SK-N-SH (cell line): ENCODE results near the gene PCDHGC4. TPM values are rescaled to one million over a fixed set of nuclear protein-coding genes. Genes with fewer than 3 reads are reported as not detected.

Source experiments
- CTCF ChIA-PET: fragments of 300-600, 350-600 bp; formaldehyde crosslinking; extraction: SDS; loops from one replicate; lab custom pipeline; 2021; lab: Yijun Ruan, JAX
- POLR2A ChIA-PET: fragments of 350-600 bp; sonication (Branson Sonifier 250); formaldehyde crosslinking; extraction: SDS; loops from one replicate; lab custom pipeline; 2020; ENCODE audit warnings: antibody characterized with exemption, inconsistent platforms; lab: Yijun Ruan, JAX
- DNase-seq: peaks from one replicate; pipeline ENCODE4 v3.0.0; 2012
- H2AFZ ChIP-seq: fragments of 200-600 bp; sonication (generic); 2 replicates; pipeline ENCODE4 v1.8.1; 2016; ENCODE audit warnings: antibody characterized with exemption, mild to moderate bottlenecking, low read depth
- H3F3A ChIP-seq: fragments of 200-600 bp; sonication (generic); replicated peaks from 2 replicates; pipeline ENCODE3; 2016; ENCODE audit warnings: antibody characterized with exemption, mild to moderate bottlenecking; ENCODE audit not compliant: insufficient read depth
- H3K27ac ChIP-seq, 2 experiments: fragments of 200-500 bp in 1 of 2; fragments of 200-600 bp in 1 of 2; sonication (Bioruptor generic) in 1 of 2; sonication (generic), shearing (Covaris generic) in 1 of 2; 2 replicates each; pipeline versions ENCODE4 v1.5.1 to v1.6.1; 2014 to 2016; ENCODE audit warnings: low read depth in 2 of 2, inconsistent platforms in 1 of 2, low read length in 1 of 2, mild to moderate bottlenecking in 1 of 2, mixed read lengths in 1 of 2
- H3K27me3 ChIP-seq: fragments of 200-600 bp; sonication (generic), shearing (Covaris generic); 2 replicates; pipeline ENCODE4 v1.6.1; 2016; ENCODE audit warnings: mixed run types; ENCODE audit not compliant: insufficient read depth
- H3K36me3 ChIP-seq, 2 experiments: fragments of 200-500 bp in 1 of 2; fragments of 200-600 bp in 1 of 2; sonication (Bioruptor generic) in 1 of 2; sonication (generic) in 1 of 2; replicated peaks in 1 of 2; 2 replicates each; pipeline versions ENCODE3 to v1.5.1; 2014 to 2016; ENCODE audit warnings: low read length in 1 of 2, mild to moderate bottlenecking in 1 of 2; ENCODE audit not compliant: insufficient read depth in 2 of 2, control insufficient read depth in 1 of 2
- H3K4me1 ChIP-seq, 2 experiments: fragments of 200-500 bp in 1 of 2; fragments of 200-600 bp in 1 of 2; sonication (Bioruptor generic) in 1 of 2; sonication (generic), shearing (Covaris generic) in 1 of 2; 2 replicates each; pipeline versions ENCODE4 v1.5.1 to v1.6.1; 2014 to 2016; ENCODE audit warnings: low read depth in 1 of 2, low read length in 1 of 2, mixed run types in 1 of 2; ENCODE audit not compliant: insufficient read depth in 2 of 2, control insufficient read depth in 1 of 2
- H3K4me2 ChIP-seq: fragments of 200-600 bp; sonication (generic), shearing (Covaris generic); 2 replicates; pipeline ENCODE4 v1.6.1; 2017; ENCODE audit warnings: mixed run types
- H3K4me3 ChIP-seq, 2 experiments: fragments of 200-500 bp in 1 of 2; fragments of 200-600 bp in 1 of 2; sonication (Bioruptor generic) in 1 of 2; sonication (generic), shearing (Covaris generic) in 1 of 2; 2 replicates each; pipeline versions ENCODE4 v1.5.1 to v1.8.1; 2014 to 2016; ENCODE audit warnings: low read depth in 2 of 2, inconsistent platforms in 1 of 2, low read length in 1 of 2, mild to moderate bottlenecking in 1 of 2, mixed read lengths in 1 of 2, moderate library complexity in 1 of 2
- H3K79me2 ChIP-seq: fragments of 200-600 bp; sonication (generic); 2 replicates; pipeline ENCODE4 v1.8.1; 2017; ENCODE audit warnings: mild to moderate bottlenecking; ENCODE audit not compliant: insufficient read depth
- H3K9ac ChIP-seq: fragments of 200-600 bp; sonication (generic); 2 replicates; pipeline ENCODE4 v1.6.1; 2017; ENCODE audit warnings: mixed run types
- H3K9me2 ChIP-seq: fragments of 200-600 bp; sonication (generic); 2 replicates; pipeline ENCODE4 v1.6.1; 2017; ENCODE audit warnings: mixed run types
- H3K9me3 ChIP-seq: fragments of 200-600 bp; sonication (generic); 2 replicates; pipeline ENCODE4 v1.6.1; 2017; ENCODE audit warnings: mixed run types, mild to moderate bottlenecking, moderate library complexity
- H4K20me1 ChIP-seq: fragments of 200-600 bp; sonication (generic); 2 replicates; pipeline ENCODE4 v1.6.1; 2017; ENCODE audit warnings: mild to moderate bottlenecking, mixed run types; ENCODE audit not compliant: insufficient read depth
- ELF1 ChIP-seq: IDR thresholded peaks from 2 replicates; pipeline ENCODE4 v1.4.0; 2012
- EP300 ChIP-seq, 2 experiments: IDR thresholded peaks; 2 replicates each; pipeline versions ENCODE4 v1.4.0 to v1.6.1; 2012; ENCODE audit warnings: borderline replicate concordance in 1 of 2, low read depth in 1 of 2, low read length in 1 of 2
- GABPA ChIP-seq: IDR thresholded peaks from 2 replicates; pipeline ENCODE4 v1.4.0; 2012; ENCODE audit warnings: low read depth, mild to moderate bottlenecking
- GATA2 ChIP-seq: sonication (generic); formaldehyde crosslinking; IDR thresholded peaks from 2 replicates; pipeline ENCODE4 v1.5.0; 2020; ENCODE audit warnings: mild to moderate bottlenecking, missing genetic modification reagents
- MEF2A ChIP-seq: IDR thresholded peaks from 2 replicates; pipeline ENCODE4 v1.4.0; 2012; ENCODE audit warnings: low read depth, borderline replicate concordance
- NFIC ChIP-seq: IDR thresholded peaks from 2 replicates; pipeline ENCODE4 v1.4.0; 2012; ENCODE audit warnings: borderline replicate concordance
- NRF1 ChIP-seq: IDR thresholded peaks from 2 replicates; pipeline ENCODE4 v1.6.1; 2012; ENCODE audit warnings: low read depth, mild to moderate bottlenecking, low read length
- POLR2AphosphoS5 ChIP-seq: IDR thresholded peaks from 2 replicates; pipeline ENCODE4 v1.6.1; 2012; ENCODE audit warnings: low read depth, low read length
- RXRA ChIP-seq: IDR thresholded peaks from 2 replicates; pipeline ENCODE4 v1.4.0; 2012; ENCODE audit warnings: low read depth, mild to moderate bottlenecking, borderline replicate concordance
- SIN3A ChIP-seq: IDR thresholded peaks from 2 replicates; pipeline ENCODE4 v1.6.1; 2012; ENCODE audit warnings: low read depth, mild to moderate bottlenecking, low read length, moderate library complexity, borderline replicate concordance
- SMC3 ChIP-seq: IDR thresholded peaks from 2 replicates; pipeline ENCODE4 v1.6.1; 2012; ENCODE audit warnings: low read depth, low read length, improper control_type of control experiment
- TAF1 ChIP-seq: IDR thresholded peaks from 2 replicates; pipeline ENCODE4 v1.6.1; 2012; ENCODE audit warnings: low read depth, mild to moderate bottlenecking, low read length, moderate library complexity, borderline replicate concordance
- TCF12 ChIP-seq: IDR thresholded peaks from 2 replicates; pipeline ENCODE4 v1.4.0; 2012
- TEAD4 ChIP-seq: IDR thresholded peaks from 2 replicates; pipeline ENCODE4 v1.4.0; 2012; ENCODE audit warnings: mild to moderate bottlenecking, borderline replicate concordance; ENCODE audit not compliant: insufficient read depth
- WGBS: methylation state at CpG from one replicate; pipeline ENCODE4 v1.1.6; 2017; ENCODE audit warnings: low lambda C conversion rate; 5-methylcytosine and 5-hydroxymethylcytosine counted together
- polyA plus RNA-seq, 3 experiments: library from polyadenylated mRNA; depleted of rRNA; stranded (reverse); fragments of >200 nt; gene quantifications; 2 replicates each; pipeline ENCODE4 v1.2.3, GENCODE V29; 2012
- TF ChIP-seq, protein P1 (sequence below): IDR thresholded peaks from 2 replicates; pipeline ENCODE4 v1.4.0; 2012; ENCODE audit warnings: low read depth, borderline replicate concordance
- TF ChIP-seq, protein P2 (sequence below): fragments of 200-600 bp; sonication (generic); IDR thresholded peaks from 2 replicates; pipeline ENCODE4 v1.6.1; 2017; ENCODE audit warnings: antibody characterized with exemption, mild to moderate bottlenecking, moderate library complexity

The PCDHGC4 gene
- polyA plus RNA-seq, 1 of the 3 experiments (the other 2 are of a cell fraction) = 0.53 TPM

DNA sequence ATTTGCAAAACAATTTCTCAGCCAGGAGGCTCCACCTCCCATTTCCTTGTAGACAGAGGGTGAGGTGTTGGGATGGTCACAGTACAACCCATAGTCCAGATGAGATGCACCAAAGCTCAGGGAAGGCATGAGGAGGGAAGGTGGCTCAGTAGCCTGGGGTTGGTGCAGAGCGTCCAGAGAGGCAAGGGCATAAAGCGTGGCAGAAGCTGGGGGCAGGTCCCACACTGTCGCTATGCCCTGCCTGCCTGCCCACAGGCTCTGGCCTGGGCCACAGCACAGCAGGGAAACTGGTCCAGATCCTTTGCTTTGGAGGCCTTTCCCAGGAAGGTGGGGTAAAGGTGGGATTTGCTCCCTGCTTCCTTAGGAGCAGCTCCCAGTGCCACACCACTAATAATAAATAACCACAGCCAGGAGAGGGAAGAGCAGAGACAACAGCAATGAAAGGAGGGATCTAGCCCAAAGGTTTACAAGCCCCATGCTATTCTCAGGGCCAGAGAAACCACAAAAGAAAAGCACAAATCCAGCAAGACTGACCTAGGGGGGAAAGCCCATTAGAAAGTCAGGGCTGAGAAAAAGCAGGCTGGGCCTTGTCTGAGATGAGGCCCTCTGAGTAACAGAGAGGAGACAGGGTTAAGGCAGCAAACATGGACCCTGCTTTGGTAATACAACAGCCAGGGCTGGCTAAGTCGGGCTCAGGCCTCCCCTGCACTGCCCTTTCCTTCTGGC lies 31.3 kb downstream of the PCDHGC4 start:
- no peak overlapping the region for H2AFZ ChIP-seq
- CTCF ChIA-PET = interaction anchor here (1.2 to 10.1 kb wide), 9 partner anchors 8 to 307 kb away, joined by 3 to 113 read pairs (median 13); partner anchors contain the start of genes PCDHGA7, PCDHGB7, PCDHGC3 and PCDHGC4
- no peak overlapping the region for H3K4me2 ChIP-seq
- H3K9me2 ChIP-seq = no peaks in the 10 kb centered on the region
- no peaks in the 10 kb centered on the region for H4K20me1 ChIP-seq
- H3K4me1 ChIP-seq = peaks cover 71% of the 10 kb centered on the region in 2 experiments
- H3K9me3 ChIP-seq = no peaks in the 10 kb centered on the region
- H3K9ac ChIP-seq = no peak overlapping the region; the same call in 1 of the 2 replicates
- no peak for TF ChIP-seq RXRA
- no peak for TF ChIP-seq GABPA
- TF ChIP-seq ELF1 = no peak
- TF ChIP-seq POLR2AphosphoS5 = no peak
- TF ChIP-seq, protein P1, sequence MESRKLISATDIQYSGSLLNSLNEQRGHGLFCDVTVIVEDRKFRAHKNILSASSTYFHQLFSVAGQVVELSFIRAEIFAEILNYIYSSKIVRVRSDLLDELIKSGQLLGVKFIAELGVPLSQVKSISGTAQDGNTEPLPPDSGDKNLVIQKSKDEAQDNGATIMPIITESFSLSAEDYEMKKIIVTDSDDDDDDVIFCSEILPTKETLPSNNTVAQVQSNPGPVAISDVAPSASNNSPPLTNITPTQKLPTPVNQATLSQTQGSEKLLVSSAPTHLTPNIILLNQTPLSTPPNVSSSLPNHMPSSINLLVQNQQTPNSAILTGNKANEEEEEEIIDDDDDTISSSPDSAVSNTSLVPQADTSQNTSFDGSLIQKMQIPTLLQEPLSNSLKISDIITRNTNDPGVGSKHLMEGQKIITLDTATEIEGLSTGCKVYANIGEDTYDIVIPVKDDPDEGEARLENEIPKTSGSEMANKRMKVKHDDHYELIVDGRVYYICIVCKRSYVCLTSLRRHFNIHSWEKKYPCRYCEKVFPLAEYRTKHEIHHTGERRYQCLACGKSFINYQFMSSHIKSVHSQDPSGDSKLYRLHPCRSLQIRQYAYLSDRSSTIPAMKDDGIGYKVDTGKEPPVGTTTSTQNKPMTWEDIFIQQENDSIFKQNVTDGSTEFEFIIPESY = no peak
- no peak for TF ChIP-seq NFIC
- no peak for TF ChIP-seq TCF12
- TF ChIP-seq, protein P2, sequence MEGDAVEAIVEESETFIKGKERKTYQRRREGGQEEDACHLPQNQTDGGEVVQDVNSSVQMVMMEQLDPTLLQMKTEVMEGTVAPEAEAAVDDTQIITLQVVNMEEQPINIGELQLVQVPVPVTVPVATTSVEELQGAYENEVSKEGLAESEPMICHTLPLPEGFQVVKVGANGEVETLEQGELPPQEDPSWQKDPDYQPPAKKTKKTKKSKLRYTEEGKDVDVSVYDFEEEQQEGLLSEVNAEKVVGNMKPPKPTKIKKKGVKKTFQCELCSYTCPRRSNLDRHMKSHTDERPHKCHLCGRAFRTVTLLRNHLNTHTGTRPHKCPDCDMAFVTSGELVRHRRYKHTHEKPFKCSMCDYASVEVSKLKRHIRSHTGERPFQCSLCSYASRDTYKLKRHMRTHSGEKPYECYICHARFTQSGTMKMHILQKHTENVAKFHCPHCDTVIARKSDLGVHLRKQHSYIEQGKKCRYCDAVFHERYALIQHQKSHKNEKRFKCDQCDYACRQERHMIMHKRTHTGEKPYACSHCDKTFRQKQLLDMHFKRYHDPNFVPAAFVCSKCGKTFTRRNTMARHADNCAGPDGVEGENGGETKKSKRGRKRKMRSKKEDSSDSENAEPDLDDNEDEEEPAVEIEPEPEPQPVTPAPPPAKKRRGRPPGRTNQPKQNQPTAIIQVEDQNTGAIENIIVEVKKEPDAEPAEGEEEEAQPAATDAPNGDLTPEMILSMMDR = no peak
- TF ChIP-seq EP300 (IDR thresholded peaks at IDR 0.05; ENCODE audit: borderline replicate concordance in 1 of 2, low read depth in 1 of 2, low read length in 1 of 2) = no peak
- no peak for TF ChIP-seq TAF1
- no peak for TF ChIP-seq MEF2A
- TF ChIP-seq, all 33 proteins: peak for 0
- 94% methylated on average over 3 of the region's 4 CpGs for WGBS
- H3F3A ChIP-seq = peaks cover 46% of the 10 kb centered on the region
- peaks cover 11% of the 10 kb centered on the region; the same call in 1 of the 2 replicates for H3K79me2 ChIP-seq
- peak overlapping the region; percentile 99 to 100; a peak in 3 of 4 replicates for H3K27ac ChIP-seq
- no peak for DNase-seq
- peaks cover 31 to 40% of the 10 kb centered on the region in 2 experiments for H3K36me3 ChIP-seq
- POLR2A ChIA-PET = interaction anchor here (1.2 to 2.8 kb wide), 4 partner anchors 31 to 42 kb away, joined by 3 to 16 read pairs (median 10); partner anchors contain the start of genes PCDHGC3 and PCDHGC4
- H3K27me3 ChIP-seq = no peaks in the 10 kb centered on the region
- H3K4me3 ChIP-seq = no peak overlapping the region

DNA sequence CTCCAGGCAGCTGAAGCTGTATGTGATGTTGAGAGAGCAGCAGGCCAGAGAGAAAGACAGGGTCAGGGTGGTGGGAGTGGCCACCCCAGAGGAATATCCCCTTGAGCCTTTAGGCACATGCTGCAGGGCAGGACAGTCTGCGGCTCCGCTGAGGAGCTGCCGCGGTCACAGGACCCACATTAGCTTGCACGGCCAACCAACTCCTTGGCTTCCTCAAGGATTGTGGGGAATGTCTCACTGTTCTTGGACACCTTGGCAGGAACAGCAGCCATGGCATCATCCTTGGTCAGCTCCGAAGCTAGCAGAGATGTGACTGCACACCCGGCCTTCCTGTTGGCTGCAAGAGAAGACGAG lies 31.8 kb downstream of the PCDHGC4 start:
- H3K4me3 ChIP-seq = no peak overlapping the region
- no peaks in the 10 kb centered on the region for H3K27me3 ChIP-seq
- 95% methylated on average over 3 of the region's 8 CpGs for WGBS
- H3K4me1 ChIP-seq = peaks cover 71 to 75% of the 10 kb centered on the region in 2 experiments
- peak overlapping the region; percentile 99 to 100; a peak in 3 of 4 replicates for H3K27ac ChIP-seq
- peaks cover 25 to 35% of the 10 kb centered on the region in 2 experiments for H3K36me3 ChIP-seq
- H3K9ac ChIP-seq = no peak overlapping the region
- DNase-seq = no peak
- H3K4me2 ChIP-seq = no peak overlapping the region
- no peak overlapping the region for H2AFZ ChIP-seq
- ChIA-PET POLR2A (no interaction called here), CTCF (interaction anchor here (1.0 to 10.1 kb wide), 6 partner anchors 7 to 395 kb away, joined by 3 to 113 read pairs (median 9); partner anchors contain the start of genes PCDHB4, PCDHGC3 and PCDHGC4)
- H3F3A ChIP-seq = peaks cover 51% of the 10 kb centered on the region
- TF ChIP-seq GABPA (no peak), TCF12 (no peak), NRF1 (no peak), TEAD4 (no peak), GATA2 (CRISPR knock-in tag) (no peak), SMC3 (no peak), TAF1 (no peak), SIN3A (no peak)
- TF ChIP-seq, protein P1 = no peak
- H3K9me3 ChIP-seq = no peaks in the 10 kb centered on the region
- no peaks in the 10 kb centered on the region for H3K9me2 ChIP-seq
- H3K79me2 ChIP-seq = peaks cover 11% of the 10 kb centered on the region; the same call in 1 of the 2 replicates
- H4K20me1 ChIP-seq = no peaks in the 10 kb centered on the region
